Retinal pigment epithelial cell (primary cell): ENCODE measurements around the gene EPHA3.
A peak's percentile ranks its signal among the peaks of the same experiment; 100 is the strongest.

Source experiments
- DNase-seq: peaks from one replicate; pipeline ENCODE4 v3.0.0-alpha.2; 2010; ENCODE audit warnings: low read depth
- H3K4me3 ChIP-seq: 2 replicates; pipeline ENCODE4 v1.5.1; 2011; ENCODE audit warnings: mild to moderate bottlenecking, low read length, control low read depth, moderate library complexity
- TF ChIP-seq, protein P1 (sequence below): conservative IDR thresholded peaks from 2 replicates; pipeline ENCODE4 v1.5.1; 2011; ENCODE audit warnings: low read depth, low read length, control low read depth, inconsistent platforms

Gene EPHA3

DNA sequence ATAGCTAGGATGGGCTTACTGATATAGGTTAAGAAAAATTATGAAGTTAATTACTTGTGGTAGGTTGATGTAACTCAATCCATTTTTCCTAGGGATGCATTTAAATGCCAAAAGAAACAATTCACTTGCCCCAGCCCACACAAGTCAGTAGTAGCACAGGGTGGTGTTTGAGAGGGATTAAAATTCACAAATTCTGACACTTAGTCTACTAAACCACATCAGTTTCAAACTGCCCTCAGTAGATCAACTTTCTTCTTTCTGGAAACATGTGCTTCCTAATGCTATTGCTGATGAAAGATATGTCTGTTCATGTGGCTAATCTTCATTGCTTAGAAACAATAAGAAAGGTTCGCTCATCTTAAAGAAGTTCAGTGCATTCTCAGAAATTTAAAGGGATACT is 160.6 kb downstream of the EPHA3 start:
- TF ChIP-seq, protein P1, sequence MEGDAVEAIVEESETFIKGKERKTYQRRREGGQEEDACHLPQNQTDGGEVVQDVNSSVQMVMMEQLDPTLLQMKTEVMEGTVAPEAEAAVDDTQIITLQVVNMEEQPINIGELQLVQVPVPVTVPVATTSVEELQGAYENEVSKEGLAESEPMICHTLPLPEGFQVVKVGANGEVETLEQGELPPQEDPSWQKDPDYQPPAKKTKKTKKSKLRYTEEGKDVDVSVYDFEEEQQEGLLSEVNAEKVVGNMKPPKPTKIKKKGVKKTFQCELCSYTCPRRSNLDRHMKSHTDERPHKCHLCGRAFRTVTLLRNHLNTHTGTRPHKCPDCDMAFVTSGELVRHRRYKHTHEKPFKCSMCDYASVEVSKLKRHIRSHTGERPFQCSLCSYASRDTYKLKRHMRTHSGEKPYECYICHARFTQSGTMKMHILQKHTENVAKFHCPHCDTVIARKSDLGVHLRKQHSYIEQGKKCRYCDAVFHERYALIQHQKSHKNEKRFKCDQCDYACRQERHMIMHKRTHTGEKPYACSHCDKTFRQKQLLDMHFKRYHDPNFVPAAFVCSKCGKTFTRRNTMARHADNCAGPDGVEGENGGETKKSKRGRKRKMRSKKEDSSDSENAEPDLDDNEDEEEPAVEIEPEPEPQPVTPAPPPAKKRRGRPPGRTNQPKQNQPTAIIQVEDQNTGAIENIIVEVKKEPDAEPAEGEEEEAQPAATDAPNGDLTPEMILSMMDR: no peak
- no peak overlapping the region for H3K4me3 ChIP-seq
- DNase-seq: peak; percentile 11

DNA sequence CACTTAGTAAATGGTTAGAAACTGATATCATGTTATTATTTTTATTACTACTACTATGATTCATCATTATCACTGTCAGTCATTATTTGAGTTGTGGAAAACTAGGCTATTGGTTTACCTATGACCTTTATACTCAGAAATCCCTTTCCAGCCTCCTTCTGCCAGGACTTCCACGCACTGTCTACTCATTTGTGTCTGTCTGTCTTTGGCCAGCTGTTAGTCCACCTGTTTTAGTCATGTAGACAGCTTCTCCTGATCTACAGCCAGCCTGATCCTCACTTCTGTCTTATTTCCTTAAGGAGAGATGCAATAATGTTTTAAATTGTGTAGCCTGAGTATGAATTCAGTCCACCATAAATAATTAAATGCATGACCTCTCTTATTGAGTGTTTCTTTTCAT is 162.8 kb downstream of the EPHA3 start:
- DNase-seq: no peak
- H3K4me3 ChIP-seq: no peak overlapping the region
- TF ChIP-seq, protein P1: no peak

DNA sequence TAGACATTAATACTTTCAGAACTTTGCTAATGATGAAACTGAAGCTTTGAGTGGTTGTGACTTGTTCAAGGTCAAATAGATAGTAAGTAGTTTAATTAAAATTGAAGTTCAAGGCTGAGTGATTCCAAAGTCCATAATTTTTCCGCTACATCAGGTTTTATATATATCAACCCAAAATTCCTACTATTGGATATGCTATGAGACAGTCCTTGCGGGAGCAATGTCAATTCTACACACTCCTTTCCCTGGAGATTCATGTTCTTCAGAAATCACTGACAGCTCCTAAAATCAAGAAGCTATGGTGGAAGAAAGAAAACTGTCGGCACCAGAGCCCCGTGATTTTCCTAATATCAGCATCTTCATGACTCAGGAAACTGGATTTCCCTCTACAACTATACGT is 167.6 kb downstream of the EPHA3 start:
- TF ChIP-seq, protein P1: no peak
- DNase-seq: no peak
- no peak overlapping the region for H3K4me3 ChIP-seq

- DNase-seq: no peak
- TF ChIP-seq, protein P1: no peak
- no peak overlapping the region for H3K4me3 ChIP-seq
Measured at GRCh38 chr3:89276116-89276515, 168.7 kb downstream of the EPHA3 start.

GRCh38 chr3:89278302-89279025 is 171.0 kb downstream of the EPHA3 start:
- DNase-seq: no peak
- H3K4me3 ChIP-seq: no peak overlapping the region
- TF ChIP-seq, protein P1: no peak

GRCh38 chr3:89280301-89280700 is 172.9 kb downstream of the EPHA3 start:
- H3K4me3 ChIP-seq: no peak overlapping the region
- TF ChIP-seq, protein P1: no peak
- no peak for DNase-seq

DNA sequence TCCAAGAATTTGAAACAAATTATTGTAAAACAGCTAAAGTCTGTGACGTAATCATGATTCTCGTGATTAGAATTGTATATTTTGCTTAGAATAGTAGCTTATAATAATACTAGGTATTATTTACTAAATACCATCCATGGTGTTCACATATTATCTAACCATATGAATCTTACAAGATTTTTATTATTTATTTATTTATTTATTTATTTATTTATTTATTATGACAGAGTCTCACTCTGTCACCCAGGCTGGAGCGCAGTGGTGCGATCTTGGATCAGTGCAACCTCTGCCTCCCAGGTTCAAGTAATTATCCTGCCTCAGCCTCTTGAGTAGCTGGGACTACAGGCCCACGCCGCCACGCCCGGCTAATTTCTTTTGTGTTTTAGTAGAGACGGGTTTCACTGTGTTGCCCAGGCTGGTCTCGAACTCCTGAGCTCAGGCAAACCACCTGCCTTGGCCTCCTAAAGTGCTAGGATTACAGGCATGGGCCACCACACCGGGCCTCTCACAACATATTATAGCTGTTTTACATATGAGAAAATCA is 173.5 kb downstream of the EPHA3 start:
- TF ChIP-seq, protein P1: no peak
- DNase-seq: no peak
- no peak overlapping the region for H3K4me3 ChIP-seq
